Measurements from ENCODE around the gene GRPEL1.

Gene GRPEL1

DNA sequence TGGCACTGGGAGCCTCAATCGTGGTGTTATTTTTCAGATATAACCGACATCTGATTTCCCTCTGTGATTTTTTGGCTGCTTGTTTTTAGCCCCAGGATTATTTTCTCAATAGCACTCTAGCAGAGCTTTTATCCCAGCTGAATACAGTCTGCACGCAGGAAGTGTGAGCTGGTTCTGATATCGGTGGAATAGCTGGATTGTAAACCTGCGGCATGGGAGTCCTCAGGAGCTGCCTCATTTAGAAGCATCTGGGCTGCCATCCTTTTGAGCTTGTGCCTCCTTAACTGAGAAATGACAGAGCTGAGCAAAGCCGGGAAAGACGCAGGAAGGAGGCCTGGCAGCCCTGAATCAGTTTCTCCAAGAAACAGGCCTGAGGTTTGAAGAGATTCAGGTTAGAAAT is 28.4 kb upstream of the GRPEL1 start:
- Histone ChIP-seq H3K36me3 (replicated peaks; ENCODE audit: low read depth, low read length) (no peaks in the 10 kb centered on the region), H3K4me2 (ENCODE audit: low read length) (no peak overlapping the region), H3K4me3 (ENCODE audit: low read length) (no peak overlapping the region), H4K20me1 (ENCODE audit: insufficient read depth, low read length) (no peaks in the 10 kb centered on the region), H3K4me1 (ENCODE audit: low read length) (no peaks in the 10 kb centered on the region), H3K9me3 (ENCODE audit: insufficient read depth, low read length) (no peaks in the 10 kb centered on the region), H3K27me3 (ENCODE audit: low read depth, low read length) (peaks cover 8% of the 10 kb centered on the region), H2AFZ (ENCODE audit: low read depth, low read length) (no peak overlapping the region), H3K9ac (ENCODE audit: low read length) (no peak overlapping the region), H3K79me2 (ENCODE audit: low read length) (no peaks in the 10 kb centered on the region), H3K27ac (ENCODE audit: low read length) (no peak overlapping the region)
- TF ChIP-seq EZH2phosphoT487 (IDR thresholded peaks at IDR 0.05; ENCODE audit: low read depth), result no peak
- TF ChIP-seq, protein P1, sequence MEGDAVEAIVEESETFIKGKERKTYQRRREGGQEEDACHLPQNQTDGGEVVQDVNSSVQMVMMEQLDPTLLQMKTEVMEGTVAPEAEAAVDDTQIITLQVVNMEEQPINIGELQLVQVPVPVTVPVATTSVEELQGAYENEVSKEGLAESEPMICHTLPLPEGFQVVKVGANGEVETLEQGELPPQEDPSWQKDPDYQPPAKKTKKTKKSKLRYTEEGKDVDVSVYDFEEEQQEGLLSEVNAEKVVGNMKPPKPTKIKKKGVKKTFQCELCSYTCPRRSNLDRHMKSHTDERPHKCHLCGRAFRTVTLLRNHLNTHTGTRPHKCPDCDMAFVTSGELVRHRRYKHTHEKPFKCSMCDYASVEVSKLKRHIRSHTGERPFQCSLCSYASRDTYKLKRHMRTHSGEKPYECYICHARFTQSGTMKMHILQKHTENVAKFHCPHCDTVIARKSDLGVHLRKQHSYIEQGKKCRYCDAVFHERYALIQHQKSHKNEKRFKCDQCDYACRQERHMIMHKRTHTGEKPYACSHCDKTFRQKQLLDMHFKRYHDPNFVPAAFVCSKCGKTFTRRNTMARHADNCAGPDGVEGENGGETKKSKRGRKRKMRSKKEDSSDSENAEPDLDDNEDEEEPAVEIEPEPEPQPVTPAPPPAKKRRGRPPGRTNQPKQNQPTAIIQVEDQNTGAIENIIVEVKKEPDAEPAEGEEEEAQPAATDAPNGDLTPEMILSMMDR (IDR thresholded peaks at IDR 0.05; ENCODE audit: low read depth, low read length), result no peak

DNA sequence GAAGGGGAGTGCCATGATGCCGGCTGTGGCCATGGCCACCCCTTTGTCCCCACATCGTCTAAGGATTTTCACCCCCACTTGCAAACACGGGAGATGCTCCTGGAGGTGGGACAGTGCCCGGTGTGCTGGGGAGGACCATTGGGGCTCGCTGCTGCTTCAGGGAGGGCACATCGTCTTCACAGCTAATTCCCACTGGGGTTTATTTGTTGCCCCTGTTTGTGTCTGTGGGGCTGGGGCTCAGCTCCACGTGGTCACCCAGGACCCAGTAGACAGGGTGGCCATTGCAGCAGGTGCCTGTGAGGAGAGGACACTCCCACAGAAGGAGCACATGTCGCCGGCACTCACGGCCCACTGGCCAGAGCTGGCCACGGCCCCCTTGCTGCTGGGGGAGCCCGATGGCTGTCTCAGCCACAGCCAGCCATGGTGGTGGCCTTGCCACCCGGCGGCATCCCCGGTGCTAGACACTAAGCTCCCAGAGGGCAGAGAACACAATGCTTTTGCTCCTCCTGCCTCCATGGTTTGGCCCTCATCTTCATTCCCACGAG is 27.8 kb upstream of the GRPEL1 start:
- H3K79me2 ChIP-seq (ENCODE audit: low read length), result no peaks in the 10 kb centered on the region
- H3K4me2 ChIP-seq (ENCODE audit: low read length), result no peak overlapping the region
- no peak overlapping the region for H3K9ac ChIP-seq (ENCODE audit: low read length)
- peaks cover 8% of the 10 kb centered on the region for H3K27me3 ChIP-seq (ENCODE audit: low read depth, low read length)
- H3K36me3 ChIP-seq (replicated peaks; ENCODE audit: low read depth, low read length), result no peaks in the 10 kb centered on the region
- no peak overlapping the region for H2AFZ ChIP-seq (ENCODE audit: low read depth, low read length)
- H3K9me3 ChIP-seq (ENCODE audit: insufficient read depth, low read length), result no peaks in the 10 kb centered on the region
- H3K4me1 ChIP-seq (ENCODE audit: low read length), result no peaks in the 10 kb centered on the region
- H3K4me3 ChIP-seq (ENCODE audit: low read length), result no peak overlapping the region
- TF ChIP-seq, protein P1 (IDR thresholded peaks at IDR 0.05; ENCODE audit: low read depth, low read length), result no peak
- no peak for TF ChIP-seq EZH2phosphoT487 (IDR thresholded peaks at IDR 0.05; ENCODE audit: low read depth)
- no peak overlapping the region for H3K27ac ChIP-seq (ENCODE audit: low read length)
- no peaks in the 10 kb centered on the region for H4K20me1 ChIP-seq (ENCODE audit: insufficient read depth, low read length)

DNA sequence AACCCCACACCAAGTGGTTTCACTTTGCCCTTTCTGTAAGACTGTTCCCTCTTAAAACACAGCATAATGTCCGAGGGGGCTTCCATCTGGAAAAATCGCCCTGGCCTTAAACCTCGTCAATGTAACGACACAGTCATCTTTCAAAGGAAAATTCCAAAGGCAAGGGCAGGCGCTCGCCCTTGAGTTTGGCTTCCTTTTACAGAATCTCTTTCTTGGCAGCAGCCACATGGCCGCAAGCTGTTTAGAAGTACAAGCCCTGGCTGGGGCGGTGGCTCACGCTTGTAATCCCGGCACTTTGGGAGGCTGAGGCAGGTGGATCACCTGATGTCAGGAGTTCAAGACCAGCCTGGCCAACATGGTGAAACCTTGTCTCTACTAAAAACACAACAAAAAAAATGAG is 27.1 kb upstream of the GRPEL1 start:
- no peak overlapping the region for H3K4me2 ChIP-seq (ENCODE audit: low read length)
- no peaks in the 10 kb centered on the region for H3K36me3 ChIP-seq (replicated peaks; ENCODE audit: low read depth, low read length)
- no peaks in the 10 kb centered on the region for H3K79me2 ChIP-seq (ENCODE audit: low read length)
- H3K4me3 ChIP-seq (ENCODE audit: low read length), result no peak overlapping the region
- no peak overlapping the region for H2AFZ ChIP-seq (ENCODE audit: low read depth, low read length)
- TF ChIP-seq, protein P1 (IDR thresholded peaks at IDR 0.05; ENCODE audit: low read depth, low read length), result no peak
- no peak for TF ChIP-seq EZH2phosphoT487 (IDR thresholded peaks at IDR 0.05; ENCODE audit: low read depth)
- no peaks in the 10 kb centered on the region for H3K4me1 ChIP-seq (ENCODE audit: low read length)
- peaks cover 8% of the 10 kb centered on the region for H3K27me3 ChIP-seq (ENCODE audit: low read depth, low read length)
- no peak overlapping the region for H3K9ac ChIP-seq (ENCODE audit: low read length)
- no peaks in the 10 kb centered on the region for H4K20me1 ChIP-seq (ENCODE audit: insufficient read depth, low read length)
- no peaks in the 10 kb centered on the region for H3K9me3 ChIP-seq (ENCODE audit: insufficient read depth, low read length)
- no peak overlapping the region for H3K27ac ChIP-seq (ENCODE audit: low read length)

DNA sequence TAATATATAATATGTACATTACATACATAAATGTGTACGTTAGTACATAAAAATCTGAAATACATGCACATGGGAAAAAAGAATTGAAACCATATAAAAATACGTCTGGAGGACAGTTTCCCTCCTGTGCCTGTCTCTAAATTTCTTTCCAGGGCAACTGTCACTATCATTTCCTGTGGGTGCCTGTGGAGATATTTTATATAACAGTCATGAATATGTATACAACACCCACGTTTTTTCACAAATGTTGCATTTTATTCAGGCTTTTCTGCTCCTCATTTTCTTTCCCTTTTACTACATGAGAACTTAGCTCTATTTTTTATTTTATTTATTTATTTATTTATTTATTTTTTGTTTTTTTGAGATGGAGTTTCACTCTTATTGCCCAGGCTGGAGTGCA is 24.2 kb upstream of the GRPEL1 start:
- Histone ChIP-seq H3K27ac (ENCODE audit: low read length) (no peak overlapping the region), H3K4me1 (ENCODE audit: low read length) (no peaks in the 10 kb centered on the region), H3K9ac (ENCODE audit: low read length) (no peak overlapping the region), H2AFZ (ENCODE audit: low read depth, low read length) (no peak overlapping the region), H3K36me3 (replicated peaks; ENCODE audit: low read depth, low read length) (no peaks in the 10 kb centered on the region), H3K79me2 (ENCODE audit: low read length) (no peaks in the 10 kb centered on the region), H3K9me3 (ENCODE audit: insufficient read depth, low read length) (peaks cover 1% of the 10 kb centered on the region; the same call in 1 of the 2 replicates), H3K27me3 (ENCODE audit: low read depth, low read length) (peaks cover 16% of the 10 kb centered on the region), H3K4me2 (ENCODE audit: low read length) (no peak overlapping the region), H3K4me3 (ENCODE audit: low read length) (no peak overlapping the region), H4K20me1 (ENCODE audit: insufficient read depth, low read length) (no peaks in the 10 kb centered on the region)
- no peak for TF ChIP-seq EZH2phosphoT487 (IDR thresholded peaks at IDR 0.05; ENCODE audit: low read depth)
- TF ChIP-seq, protein P1 (IDR thresholded peaks at IDR 0.05; ENCODE audit: low read depth, low read length), result no peak
